Type B pancreatic cell (in vitro differentiated cells): ENCODE results near the gene COL5A1. TPM values are rescaled to one million over a fixed set of nuclear protein-coding genes. Genes with fewer than 3 reads are reported as not detected.

Source experiments
- DNase-seq: peaks from one replicate; pipeline ENCODE4 v3.0.0; 2021; ENCODE audit warnings: mixed read lengths; ENCODE audit not compliant: unreplicated experiment; ENCODE audit errors: extremely low spot score
- H3K27ac Mint-ChIP-seq: 2 replicates; pipeline ENCODE4 v1.8.0; 2021; ENCODE audit warnings: mild to moderate bottlenecking, mixed read lengths
- H3K27me3 Mint-ChIP-seq: 2 replicates; pipeline ENCODE4 v1.8.0; 2021; ENCODE audit warnings: mixed read lengths
- H3K36me3 Mint-ChIP-seq: 2 replicates; pipeline ENCODE4 v1.8.0; 2021; ENCODE audit warnings: mixed read lengths
- H3K4me1 Mint-ChIP-seq: one replicate; pipeline ENCODE4 v1.8.0; 2021; ENCODE audit warnings: mixed read lengths; ENCODE audit not compliant: unreplicated experiment
- H3K4me3 Mint-ChIP-seq: 2 replicates; pipeline ENCODE4 v1.8.0; 2021; ENCODE audit warnings: mild to moderate bottlenecking, mixed read lengths
- H3K9me3 Mint-ChIP-seq: 2 replicates; pipeline ENCODE4 v1.8.0; 2021; ENCODE audit warnings: mixed read lengths
- total RNA-seq: library from RNA; stranded (reverse); gene quantifications from 2 replicates; pipeline ENCODE4 v1.2.1, GENCODE V29; 2021; ENCODE audit warnings: low replicate concordance
- TF ChIP-seq, protein P1 (sequence below): fragments of 200-600 bp; sonication (generic); conservative IDR thresholded peaks from 2 replicates; pipeline ENCODE4 v1.5.0; 2021; ENCODE audit warnings: antibody characterized with exemption, mild to moderate bottlenecking

Gene COL5A1
- total RNA-seq, 1 donor from 2014 or later, result 112 TPM

DNA sequence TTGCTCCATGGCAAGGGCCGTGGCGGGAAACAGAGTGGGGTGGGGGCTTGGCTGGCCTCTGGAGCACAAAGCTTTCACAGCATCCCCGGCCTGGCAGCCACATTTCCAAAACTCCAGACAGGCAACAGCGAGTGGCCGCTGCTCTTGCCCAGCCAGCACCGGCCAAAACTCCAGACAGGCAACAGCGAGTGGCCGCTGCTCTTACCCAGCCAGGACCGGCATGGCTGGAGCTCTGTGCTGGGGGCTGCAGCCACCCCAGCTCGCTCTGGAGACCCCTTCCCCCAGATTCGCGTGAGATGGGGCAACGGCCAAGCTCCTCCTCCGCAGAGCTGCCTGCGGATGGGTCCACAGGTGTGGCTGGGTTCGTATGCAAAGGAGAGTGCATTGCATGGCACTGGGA, 98.5 kb downstream of the COL5A1 start:
- TF ChIP-seq, protein P1, sequence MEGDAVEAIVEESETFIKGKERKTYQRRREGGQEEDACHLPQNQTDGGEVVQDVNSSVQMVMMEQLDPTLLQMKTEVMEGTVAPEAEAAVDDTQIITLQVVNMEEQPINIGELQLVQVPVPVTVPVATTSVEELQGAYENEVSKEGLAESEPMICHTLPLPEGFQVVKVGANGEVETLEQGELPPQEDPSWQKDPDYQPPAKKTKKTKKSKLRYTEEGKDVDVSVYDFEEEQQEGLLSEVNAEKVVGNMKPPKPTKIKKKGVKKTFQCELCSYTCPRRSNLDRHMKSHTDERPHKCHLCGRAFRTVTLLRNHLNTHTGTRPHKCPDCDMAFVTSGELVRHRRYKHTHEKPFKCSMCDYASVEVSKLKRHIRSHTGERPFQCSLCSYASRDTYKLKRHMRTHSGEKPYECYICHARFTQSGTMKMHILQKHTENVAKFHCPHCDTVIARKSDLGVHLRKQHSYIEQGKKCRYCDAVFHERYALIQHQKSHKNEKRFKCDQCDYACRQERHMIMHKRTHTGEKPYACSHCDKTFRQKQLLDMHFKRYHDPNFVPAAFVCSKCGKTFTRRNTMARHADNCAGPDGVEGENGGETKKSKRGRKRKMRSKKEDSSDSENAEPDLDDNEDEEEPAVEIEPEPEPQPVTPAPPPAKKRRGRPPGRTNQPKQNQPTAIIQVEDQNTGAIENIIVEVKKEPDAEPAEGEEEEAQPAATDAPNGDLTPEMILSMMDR, result no peak
- H3K4me1 Mint-ChIP-seq, result peaks cover 6% of the 10 kb centered on the region
- no peaks in the 10 kb centered on the region for H3K9me3 Mint-ChIP-seq
- no peaks in the 10 kb centered on the region for H3K36me3 Mint-ChIP-seq
- H3K4me3 Mint-ChIP-seq, result no peak overlapping the region
- peaks cover 4% of the 10 kb centered on the region for H3K27me3 Mint-ChIP-seq
- no peak overlapping the region for H3K27ac Mint-ChIP-seq
- no peak for DNase-seq

DNA sequence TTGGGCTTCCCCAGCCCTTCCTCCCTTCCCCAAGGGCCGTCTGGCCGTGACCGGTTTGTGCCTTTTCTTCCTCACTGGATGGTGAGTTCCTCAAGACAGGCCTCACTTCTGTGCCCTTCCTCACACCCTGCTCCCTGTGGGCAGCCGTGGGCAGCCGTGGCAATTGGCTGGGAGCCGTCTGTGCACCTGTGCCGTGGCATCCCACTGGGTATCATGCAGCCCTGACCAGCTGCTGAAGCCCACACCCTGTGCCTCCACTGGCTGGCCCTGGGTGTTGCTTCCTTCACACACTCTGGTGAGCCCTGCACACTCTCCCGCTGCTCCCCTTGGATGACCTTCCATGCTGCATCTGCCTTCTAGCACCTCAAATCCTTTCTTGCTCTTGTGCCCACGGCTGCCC, 100.2 kb downstream of the COL5A1 start:
- TF ChIP-seq, protein P1, result no peak
- peaks cover 4% of the 10 kb centered on the region for H3K27me3 Mint-ChIP-seq
- H3K9me3 Mint-ChIP-seq, result no peaks in the 10 kb centered on the region
- H3K4me1 Mint-ChIP-seq, result peaks cover 5% of the 10 kb centered on the region
- H3K36me3 Mint-ChIP-seq, result peaks cover 5% of the 10 kb centered on the region
- no peak for DNase-seq
- H3K27ac Mint-ChIP-seq, result no peak overlapping the region
- no peak overlapping the region for H3K4me3 Mint-ChIP-seq

DNA sequence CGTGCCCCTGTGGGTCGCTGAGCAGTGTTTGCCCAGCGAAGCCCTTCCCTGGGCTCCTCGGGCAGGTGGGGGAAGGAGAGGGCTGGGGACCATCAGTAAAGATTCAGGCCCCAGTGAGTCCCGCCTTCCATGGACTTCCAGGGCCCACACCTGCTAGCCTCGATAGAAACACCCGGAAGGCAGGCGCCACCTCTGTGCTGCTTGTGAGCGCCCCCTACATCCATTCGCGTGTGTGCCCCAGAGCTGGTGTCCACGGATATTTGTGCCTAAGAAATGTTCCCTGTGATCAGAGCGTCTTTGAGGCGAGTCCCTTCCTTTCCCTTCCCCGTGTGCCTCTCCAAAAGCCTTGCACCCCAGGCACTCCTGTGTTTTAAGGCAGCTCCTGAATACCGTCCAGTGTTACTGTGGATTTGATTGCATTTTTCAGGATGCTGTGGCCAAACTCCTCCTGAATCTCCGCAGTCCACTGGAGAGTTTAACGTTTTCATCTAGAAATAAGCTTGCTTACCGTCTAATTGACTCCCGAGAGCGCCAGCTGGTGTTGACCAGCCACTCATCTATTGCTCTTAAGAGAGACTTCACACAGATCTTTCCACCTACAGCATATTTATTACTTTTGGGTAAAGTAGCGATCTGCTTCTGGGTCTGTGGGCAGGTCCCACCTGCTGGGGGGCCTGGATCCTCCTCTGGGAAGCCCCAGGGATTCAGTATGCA, 101.4 kb downstream of the COL5A1 start:
- peaks cover 4% of the 10 kb centered on the region for H3K27me3 Mint-ChIP-seq
- peaks cover 5% of the 10 kb centered on the region for H3K4me1 Mint-ChIP-seq
- H3K9me3 Mint-ChIP-seq, result no peaks in the 10 kb centered on the region
- peaks cover 6% of the 10 kb centered on the region for H3K36me3 Mint-ChIP-seq
- no peak for DNase-seq
- TF ChIP-seq, protein P1, result no peak
- no peak overlapping the region for H3K27ac Mint-ChIP-seq
- H3K4me3 Mint-ChIP-seq, result no peak overlapping the region

DNA sequence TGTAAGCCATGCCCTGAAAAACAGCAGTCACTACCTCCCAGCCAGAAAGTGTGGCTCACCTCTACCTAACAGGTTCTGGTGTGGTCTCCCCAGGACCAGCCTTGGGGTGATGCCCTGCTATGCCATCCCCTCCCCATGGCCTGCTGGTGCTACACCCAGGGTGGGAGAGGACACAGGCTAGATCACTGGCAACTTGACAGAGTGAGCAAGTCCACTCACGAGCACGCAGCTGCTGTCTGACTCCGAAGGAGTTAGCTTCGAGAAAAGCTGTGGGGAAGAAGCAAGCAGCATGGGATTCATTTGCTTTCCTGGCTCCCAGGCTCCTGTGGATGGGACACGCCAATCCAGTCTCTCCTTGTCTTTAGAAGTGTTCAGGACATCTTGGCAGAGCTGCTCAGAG, 102.2 kb downstream of the COL5A1 start:
- peaks cover 13% of the 10 kb centered on the region for H3K36me3 Mint-ChIP-seq
- H3K27ac Mint-ChIP-seq, result no peak overlapping the region
- H3K27me3 Mint-ChIP-seq, result peaks cover 4% of the 10 kb centered on the region
- TF ChIP-seq, protein P1, result no peak
- H3K4me1 Mint-ChIP-seq, result peaks cover 5% of the 10 kb centered on the region
- H3K9me3 Mint-ChIP-seq, result no peaks in the 10 kb centered on the region
- no peak overlapping the region for H3K4me3 Mint-ChIP-seq
- no peak for DNase-seq

DNA sequence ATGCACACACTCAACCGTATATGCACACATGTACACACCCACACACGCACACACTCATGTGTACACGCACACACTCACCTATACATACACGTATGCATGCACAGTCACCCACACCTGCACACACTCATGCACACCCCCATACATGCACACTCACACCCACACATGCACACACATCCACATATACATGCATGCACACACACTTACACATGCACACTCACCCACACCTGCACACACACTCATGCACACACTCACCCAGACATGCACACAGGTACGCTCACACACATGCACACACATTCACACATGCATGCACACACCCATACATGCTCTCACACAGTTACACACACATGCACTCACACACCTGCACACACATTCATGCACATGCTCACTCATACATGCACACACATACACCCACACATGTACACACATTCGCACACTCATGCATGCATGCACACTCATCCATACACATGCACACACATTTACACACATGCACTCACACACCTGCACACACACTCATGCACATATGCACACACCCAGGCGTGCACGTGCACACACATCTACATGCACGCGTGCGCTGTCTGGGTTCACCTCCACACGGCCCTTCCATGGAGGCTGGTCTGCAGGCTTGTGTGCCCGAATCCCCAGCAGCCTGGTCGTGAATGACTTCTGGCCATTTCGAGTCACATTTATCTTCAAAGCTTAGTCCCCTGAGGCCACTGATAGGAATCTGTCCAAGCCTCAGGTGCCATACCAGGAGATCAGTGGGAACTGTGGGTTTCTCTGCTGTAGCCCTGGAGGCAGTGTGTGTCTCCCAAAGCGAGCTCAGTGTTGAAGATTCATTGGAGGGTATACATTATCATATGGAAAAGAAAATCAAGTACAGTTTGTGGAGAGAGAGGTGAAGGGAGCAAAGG, 103.0 kb downstream of the COL5A1 start:
- no peak for DNase-seq
- H3K27ac Mint-ChIP-seq, result no peak overlapping the region
- peaks cover 13% of the 10 kb centered on the region for H3K36me3 Mint-ChIP-seq
- H3K4me3 Mint-ChIP-seq, result no peak overlapping the region
- H3K27me3 Mint-ChIP-seq, result no peaks in the 10 kb centered on the region
- H3K4me1 Mint-ChIP-seq, result no peaks in the 10 kb centered on the region
- no peaks in the 10 kb centered on the region for H3K9me3 Mint-ChIP-seq
- TF ChIP-seq, protein P1, result no peak
